Stimulated activated CD8-positive, alpha-beta memory T cell treated with anti-CD3 and anti-CD28 coated beads, Interleukin-7, amount 100 ng/mL, for 24 hours (primary cell): Measurements from ENCODE around the gene MAIP1.

ENCODE experiments used
- DNase-seq: peaks from one replicate; pipeline ENCODE4 v3.0.0-alpha.2; 2020; ENCODE audit warnings: low read depth

The MAIP1 gene

DNA sequence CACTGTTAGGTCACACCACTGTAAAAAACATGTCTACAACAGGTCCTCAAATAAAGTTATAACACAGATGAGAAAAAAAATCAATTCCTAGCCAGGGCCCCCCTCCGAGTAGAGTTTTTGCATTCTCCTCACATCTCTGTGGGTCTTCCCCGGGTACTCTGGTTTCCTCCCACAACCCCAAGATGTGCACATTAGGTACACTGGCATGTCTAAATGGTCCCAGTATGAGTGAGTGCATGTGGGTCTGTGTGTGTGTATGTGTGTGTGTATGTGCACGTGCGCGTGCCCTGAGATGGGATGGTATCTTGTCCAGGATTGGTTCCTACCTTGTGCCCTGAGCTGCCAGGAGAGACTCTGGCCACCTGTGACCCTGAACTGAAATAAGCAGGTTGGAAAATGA is 5.0 kb upstream of the MAIP1 start:
- DNase-seq: no peak

DNA sequence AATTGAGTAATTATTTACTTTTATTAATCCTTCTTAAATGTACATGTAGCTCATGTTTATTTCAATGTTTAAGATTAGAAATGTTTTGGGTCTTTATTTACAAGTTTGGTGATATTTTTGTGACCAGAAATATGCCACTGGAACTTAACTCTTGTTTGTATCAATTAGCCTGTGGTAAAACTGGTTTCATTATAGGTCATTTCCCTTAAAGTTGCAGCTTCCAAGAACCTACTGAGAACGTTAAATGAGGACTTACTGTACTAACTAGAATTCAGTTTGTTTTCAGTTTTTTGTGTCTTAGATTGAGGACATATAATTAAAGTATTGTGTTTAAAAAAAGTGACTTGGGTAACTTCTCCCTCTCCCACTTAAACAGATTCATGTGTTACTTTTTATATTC is 4.4 kb upstream of the MAIP1 start:
- no peak for DNase-seq

DNA sequence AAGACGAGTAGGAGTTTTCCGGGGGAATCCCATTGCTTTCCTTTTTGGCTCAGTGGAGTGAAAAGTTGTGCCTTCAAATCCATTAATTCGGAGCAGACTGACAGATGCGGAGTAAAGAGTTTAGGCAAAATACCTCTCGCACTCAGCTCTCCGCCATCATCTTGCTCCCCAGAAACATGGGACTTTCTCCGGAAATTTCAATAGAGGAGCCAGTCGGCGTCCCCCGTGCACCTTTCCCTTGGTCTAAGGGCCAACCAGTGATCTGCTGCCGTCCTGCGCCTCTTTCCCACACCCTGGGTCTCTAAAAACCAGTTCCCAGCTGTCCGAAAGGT is 409 bp upstream of the MAIP1 start:
- DNase-seq: no peak

DNA sequence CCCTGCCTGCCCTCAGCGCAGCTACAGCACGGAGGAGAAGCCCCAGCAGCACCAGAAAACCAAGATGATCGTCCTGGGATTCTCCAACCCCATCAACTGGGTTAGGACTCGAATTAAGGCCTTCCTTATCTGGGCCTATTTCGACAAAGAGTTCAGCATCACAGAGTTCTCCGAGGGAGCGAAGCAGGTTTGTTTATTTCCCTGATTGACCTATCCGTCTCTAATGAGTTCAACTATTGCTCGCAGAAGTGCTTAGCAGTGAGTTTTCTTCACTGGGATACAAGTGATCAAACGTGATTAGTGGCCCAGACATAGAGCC is 639 bp downstream of the MAIP1 start:
- DNase-seq: no peak

DNA sequence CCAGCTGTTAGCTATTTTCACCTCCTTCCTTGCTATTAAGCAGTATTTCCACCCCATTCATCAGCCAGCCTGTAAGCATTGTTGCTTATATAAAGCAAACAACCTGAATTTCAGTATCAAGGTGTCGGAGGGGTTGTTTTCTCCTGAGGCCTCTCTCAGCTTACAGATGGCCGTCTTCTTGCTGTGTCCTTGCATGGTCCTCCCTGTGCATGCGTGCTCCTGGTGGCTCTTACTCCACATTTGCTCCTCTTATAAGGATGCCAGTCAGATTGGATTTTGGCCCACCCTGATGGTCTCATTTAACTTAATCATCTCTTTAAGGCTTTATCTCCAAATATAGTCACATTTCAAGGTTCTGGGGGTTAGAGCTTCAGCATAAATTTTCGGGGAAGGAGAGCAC is 2.6 kb downstream of the MAIP1 start:
- no peak for DNase-seq

DNA sequence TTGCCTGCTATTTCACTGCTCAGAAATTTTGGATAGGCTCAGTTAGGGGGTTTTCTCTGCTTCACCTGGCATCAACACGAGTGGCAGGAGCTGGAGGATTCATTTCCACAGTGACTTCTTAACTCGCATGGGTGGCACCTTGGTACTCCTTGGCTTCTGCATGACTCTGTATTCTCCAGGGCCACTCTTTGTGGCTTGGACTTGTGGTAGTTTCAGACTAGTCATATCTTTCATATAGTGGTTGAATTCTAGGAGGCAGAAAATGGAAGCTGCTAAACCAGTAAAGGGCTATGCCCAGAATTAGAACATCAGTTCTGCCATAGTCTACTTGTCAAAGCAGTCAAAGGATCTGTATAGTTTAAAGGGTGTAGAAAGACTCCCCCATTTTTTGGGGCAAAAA is 6.8 kb downstream of the MAIP1 start:
- DNase-seq: no peak

DNA sequence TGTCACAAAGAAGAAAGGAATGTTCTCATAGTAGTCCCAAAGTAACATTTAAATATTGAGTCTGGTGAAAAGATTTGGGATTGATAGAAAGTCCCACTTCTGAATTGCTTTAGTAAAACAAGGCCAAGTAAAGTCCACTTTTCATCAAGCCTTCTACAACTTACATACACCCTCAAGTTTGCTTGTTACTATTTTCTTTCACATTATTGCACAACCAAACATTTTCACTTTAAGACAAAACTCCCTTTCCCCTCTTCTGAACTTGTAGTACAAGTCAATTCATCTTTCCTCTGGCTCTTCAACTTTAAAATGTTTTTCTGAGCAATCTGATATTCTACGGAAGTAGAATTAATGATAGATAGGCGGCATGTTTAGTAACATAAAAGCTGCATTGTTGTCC is 11.0 kb downstream of the MAIP1 start:
- no peak for DNase-seq

DNA sequence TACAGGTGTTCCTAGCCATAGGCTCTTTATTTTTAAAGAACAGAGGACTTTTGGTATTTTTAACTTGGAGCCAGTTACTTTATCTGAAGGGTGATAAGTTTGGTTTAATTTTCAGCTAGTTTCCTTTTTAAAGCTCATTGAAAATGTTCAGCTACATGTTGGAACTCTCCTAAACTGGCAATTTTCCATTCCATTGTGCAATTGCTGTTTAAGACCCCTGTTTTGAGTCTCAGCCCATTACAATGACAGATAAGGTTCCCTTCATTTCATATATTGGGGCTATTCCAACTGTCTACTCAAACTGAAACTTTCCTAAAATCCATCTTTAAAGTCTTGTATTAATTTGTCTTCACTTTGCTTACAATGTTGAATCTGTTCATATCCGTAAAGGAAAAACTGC is 11.6 kb downstream of the MAIP1 start:
- DNase-seq: no peak

DNA sequence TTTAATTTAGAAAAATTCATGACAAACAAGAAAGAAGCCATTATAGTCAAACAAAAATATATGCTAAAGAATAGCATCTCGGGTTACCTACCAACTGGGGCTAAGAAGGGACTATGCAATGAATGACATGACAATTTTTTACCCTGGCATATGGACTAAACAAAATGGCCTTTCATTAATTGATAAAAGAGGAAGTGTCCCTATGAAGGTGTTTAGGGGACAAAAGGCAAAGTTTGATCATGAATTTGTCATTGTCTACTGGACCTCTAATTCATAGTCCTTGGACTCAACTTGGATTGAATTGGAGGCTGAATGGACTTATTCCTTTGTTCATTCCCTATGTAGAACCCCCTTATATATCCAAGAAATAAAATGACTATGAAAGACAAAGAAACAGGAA is 12.7 kb downstream of the MAIP1 start:
- no peak for DNase-seq

DNA sequence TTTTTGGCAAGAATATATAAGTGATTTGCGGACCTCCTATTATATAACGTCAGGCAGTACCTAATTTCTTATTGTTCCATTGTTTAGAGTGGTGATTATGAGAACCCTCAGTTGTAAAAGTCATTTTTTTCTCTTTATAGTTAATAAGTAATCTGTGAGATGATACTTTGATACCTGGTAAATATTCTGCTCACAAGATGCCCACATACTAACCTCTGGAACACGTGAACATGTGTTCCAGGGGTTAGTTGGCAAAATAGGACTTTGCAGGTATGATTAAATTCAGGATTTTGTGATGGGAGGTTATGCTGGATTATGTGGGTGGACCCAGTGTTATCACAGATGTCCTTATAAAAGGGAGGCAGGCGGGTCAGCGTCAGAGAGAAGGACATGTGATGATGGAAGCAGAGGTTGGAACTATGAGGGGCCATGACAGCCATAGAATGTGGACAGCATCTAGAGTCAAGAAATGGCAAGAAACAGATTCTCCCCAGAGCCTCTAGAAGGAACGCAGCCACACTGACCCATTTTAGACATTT is 16.8 kb downstream of the MAIP1 start:
- no peak for DNase-seq

DNA sequence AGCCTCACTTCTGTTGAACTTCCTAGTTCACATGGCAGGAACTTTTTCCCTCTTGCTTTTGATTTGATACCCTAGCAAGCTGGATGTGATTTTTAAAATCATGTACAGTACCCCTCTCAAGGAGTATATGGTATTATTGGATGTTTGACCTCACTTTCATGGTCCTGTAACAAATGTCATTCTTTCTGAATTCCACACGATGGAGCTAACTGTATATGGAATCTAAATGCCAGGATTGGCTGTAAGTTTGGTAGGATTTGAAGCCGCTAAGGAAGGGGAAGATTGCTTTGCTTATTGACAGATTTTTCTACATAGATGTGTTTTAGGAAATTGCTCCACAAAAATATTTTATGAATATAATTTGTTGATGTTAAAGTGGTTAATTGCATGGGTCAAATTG is 18.3 kb downstream of the MAIP1 start:
- DNase-seq: no peak

DNA sequence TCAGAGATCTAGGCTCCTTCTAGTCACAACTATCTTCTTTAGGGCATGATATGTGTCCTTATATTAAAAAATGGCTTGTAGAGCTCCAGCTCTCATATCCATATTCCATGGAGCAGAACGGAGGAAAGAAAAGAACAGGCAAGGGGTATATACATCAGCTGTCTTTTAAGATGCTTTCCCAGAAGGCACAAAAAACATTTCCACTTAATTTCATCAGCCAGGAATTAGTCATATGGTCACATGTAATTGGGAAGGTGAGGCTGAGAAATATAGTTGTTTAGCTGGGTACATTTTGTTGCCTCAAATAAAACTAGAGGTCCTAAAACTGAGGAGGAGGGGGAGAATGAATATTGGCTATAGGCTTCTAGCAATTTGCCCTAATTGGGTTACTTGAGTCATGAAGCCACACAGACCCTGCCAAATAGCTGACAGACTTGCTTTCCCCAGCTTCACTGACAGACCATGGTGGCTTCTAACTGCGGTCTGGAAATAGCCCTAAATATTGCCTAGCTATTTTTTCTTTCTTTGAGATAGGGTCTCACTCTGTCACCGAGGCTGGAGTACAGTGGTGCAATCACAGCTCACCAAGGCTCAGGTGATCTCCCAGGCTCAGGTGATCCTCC is 20.0 kb downstream of the MAIP1 start:
- DNase-seq: no peak

DNA sequence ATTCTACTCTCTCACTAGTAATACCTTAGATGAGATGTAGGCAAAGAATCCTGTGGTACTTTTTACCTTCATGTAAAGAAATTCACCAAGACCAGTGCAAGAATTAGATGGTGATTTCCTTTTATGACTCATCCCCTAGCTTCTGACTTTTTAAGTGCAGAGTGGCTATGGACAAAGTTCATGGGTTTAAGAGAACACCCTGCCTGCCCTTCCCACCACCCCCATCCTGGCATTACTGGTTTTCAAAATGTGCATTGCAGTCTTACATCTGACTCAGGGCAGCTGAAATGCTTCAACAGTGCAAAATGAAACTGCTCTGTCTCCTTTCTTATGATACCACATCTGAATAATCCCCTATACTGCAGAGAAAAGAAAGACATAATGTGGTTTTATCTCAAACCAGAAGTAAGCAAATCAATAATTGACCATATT is 22.6 kb downstream of the MAIP1 start:
- DNase-seq: no peak

DNA sequence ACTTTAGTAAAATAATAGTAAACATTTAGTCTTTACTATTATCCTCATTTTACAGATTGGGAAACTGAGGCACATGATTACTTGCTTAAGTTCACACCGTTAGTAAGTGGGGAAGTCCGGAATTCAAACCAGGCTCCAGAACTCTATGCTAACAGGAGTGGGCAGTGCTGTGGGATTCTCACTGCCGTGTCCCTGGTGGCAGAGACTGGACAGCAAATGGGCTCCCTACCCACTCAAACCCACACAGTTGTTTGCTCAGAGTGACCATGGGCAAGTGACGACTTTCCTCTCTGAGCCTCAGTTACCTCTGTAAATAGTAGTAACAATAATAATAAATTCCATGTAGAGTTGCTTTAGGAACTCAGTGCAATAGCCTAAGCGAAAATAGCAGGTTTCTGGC is 24.0 kb downstream of the MAIP1 start:
- DNase-seq: no peak

DNA sequence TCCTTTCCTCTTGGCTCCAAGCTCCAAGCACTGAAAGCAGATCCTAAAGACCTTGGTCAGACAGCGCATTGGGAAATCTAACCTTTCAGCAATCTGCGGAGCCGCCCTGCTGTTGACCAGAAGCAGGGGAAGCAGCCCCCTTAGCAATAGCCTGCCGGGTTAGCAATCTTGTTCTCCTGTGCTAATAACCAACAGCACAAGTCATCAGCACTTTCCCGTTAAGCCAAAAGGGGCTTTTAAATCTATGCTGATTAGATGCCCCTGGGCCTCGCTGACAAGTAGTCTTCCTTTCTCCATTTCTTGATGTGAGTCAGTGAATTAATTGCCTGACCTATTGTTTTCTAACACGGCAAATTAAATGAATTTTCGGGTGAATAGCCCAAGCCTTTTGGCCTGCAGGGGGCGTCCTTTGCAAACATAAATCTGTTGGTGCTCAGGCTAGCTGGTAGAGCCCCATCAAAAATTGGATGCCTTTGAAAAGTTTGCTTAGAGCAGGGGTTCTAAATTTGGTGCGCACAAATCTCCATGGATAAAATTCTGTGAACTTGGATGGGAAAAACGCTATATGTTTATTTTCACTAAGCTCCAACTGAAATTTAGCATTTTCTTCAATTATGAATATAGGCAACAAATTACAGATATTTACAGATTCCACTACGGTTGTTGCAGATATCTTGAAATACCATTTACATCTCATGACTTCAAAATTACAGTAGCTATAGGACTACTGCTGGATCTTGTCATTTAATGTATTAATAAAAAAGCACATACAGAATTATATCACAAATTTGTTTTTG is 24.6 kb downstream of the MAIP1 start:
- peak; percentile 83 for DNase-seq

DNA sequence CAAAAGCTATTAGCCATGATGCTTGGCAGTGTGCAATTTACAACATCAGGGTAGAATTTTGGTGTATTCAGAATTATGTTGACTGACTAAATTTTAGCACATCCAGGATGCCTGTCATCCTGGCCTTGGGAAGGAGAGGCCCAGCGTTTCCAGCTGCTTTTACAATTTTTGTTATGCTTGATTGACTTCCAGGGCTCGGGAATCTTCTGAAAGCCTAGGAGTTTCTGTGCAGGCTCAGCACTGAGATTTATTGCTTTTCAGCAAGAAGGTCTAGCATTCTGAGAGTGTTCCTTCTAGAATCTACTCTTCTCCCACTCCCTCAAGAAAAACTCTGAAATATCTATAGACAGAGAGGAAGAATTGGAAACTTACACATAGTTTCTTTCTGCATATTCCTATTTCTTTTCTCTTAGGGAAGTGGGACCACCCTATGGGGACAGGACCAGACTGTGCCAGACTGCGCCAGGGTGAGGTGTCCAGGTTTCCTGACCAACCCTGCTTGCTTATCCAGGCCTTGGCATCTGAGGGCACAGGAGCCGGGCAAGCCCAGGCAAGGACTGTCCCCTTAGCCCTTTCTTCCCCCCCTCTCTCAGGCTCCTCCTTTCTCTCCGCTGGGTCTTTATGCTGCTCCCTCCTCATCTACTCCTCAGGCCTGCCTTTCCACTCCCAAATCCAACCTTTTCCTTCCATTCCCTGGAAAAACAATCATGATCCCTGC is 26.9 kb downstream of the MAIP1 start:
- no peak for DNase-seq

DNA sequence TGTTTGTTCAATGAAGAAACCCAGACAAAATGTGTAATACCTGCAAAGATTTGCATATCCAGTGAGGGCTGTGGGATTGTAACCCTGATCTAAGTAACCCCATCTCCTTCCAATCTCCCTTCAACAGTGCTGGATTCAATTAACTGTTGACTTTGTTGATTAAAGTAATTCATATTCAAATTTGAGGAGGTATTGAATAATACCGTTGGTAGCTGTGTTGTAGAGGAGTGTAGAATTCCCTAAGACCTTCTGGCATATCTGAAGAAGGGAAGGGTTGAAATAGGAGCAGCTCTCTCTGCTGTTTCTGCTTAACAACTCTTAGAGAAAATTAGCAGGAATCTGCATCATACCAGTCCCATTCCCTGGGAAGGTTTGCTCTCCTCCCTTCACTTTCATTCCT is 28.2 kb downstream of the MAIP1 start:
- DNase-seq: no peak

DNA sequence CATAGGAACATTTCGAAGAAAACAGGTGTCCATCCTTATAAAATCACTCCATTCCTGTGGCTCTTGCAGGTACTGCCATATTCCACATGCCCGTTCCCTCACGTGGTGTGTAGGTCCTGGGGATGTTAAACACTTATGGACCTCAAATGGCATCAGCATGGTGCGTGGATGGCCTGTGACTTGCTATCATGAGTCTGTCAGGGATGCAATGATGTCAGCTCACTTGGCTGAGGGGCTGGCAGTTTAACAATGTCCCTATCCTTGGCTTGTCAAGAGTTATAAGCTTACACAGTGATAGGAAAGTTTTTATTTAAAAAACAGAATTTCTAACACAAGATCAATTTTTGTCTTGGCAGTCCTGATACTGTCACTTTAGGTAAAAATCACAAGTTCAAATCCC is 28.8 kb downstream of the MAIP1 start:
- DNase-seq: no peak

DNA sequence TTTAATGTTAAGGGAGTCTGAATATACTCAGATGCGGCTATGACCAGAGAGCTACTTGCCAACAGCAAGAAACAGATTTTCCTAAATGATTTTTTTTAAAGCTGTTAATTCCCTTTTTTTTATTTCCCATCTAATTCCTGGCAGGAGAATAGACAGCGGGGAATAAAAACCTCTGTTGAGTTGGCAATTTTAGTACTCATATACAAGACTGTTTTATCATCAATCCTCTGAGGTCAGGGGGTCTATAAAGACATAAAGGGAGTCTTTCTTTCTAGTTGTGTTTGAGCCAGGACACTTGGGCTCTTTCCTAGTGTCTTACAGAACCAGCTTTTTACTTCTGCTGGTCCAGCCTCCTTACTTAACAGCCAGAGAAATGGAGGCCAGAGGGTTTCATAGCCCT is 29.4 kb downstream of the MAIP1 start:
- no peak for DNase-seq

DNA sequence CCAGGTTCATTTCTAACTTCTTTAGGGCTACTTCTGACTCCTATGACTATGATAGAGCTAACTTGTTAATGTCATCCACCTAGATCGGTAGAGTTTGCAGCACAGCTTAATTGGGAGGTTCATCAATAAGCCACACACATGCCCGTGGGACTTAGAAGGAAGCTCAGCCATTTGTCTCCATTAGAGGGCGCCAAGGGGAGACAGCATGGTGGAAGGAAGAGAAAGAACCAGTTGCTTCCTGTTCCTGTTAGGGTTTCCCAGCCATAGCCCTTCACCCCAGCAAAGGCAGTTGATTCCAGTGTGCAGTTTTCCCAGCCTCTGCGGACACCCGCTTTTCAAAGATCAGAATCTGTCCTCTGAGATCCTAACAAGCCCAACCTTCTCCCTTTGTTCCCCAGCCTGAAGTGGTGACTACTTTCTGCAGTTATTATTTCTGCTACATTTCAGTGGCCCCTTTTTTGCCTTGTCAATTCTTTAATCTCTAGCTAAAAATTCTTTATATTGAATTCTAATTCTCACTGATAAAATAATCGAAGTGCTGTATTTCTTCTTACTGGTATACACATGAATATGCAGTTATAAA is 30.3 kb downstream of the MAIP1 start:
- peak; percentile 20 for DNase-seq

DNA sequence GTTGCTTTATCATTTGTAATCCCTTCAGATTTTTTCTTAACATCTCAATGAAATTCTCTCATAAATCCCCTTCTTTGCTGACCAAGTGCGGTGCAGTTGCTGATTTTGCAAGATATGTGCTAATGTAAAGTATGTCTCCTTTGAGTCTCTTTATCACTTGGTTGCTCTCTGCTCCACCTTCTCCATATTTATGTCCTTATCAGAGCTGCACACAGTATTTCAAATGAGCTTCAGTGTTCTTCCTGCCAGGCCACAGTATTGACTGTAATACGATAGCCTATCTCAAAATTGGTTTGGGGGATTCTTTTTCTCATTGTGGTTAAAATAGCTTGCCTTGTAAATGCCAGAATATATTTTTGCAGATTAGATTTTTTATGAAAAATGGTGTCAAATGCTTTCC is 32.2 kb downstream of the MAIP1 start:
- DNase-seq: no peak

DNA sequence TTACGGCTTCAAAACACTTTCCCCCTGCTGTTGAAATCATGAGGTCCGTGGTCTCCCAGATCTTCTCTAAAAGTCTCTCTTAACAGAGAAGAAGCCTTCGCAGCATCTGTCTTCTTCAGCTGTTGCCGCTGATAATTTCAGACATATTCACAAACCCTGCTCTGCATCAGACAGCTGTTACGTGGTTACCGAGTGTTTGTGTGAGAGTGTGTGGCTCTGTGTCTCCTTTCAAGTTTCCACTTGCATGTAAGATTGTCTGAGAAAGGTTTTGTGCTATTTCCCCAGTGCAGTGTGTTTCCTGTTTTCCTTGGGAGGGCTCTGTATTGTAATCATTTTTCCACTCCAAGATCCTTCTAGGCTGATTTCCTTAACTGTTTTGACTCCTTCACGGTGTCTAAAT is 32.8 kb downstream of the MAIP1 start:
- no peak for DNase-seq

DNA sequence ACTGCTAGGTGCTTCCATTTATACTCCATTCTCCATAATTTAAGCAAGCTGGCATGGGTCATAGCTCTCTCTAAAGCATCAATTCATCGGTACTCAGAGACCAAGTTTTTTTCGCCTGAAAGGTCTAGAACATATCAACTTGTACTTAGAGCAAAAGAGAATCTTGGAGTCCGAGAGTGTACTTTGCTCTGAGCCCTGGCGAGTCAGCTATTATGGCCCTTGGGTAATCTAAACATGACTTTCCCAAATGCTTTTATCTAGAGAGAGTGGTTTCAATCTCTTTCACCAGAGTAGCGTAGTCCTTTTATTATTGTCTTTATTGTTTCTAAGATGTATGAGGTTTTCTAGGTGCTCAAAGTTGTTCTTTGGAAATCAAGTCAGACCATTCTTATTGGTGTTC is 34.4 kb downstream of the MAIP1 start:
- DNase-seq: no peak
